H1 (cell line): ENCODE results near the gene ADH1C. TPM values are rescaled to one million over a fixed set of nuclear protein-coding genes. Genes with fewer than 3 reads are reported as not detected.

Experiments
- CTCF ChIA-PET: fragments of 300-600 bp; sonication (Branson Sonifier 250); formaldehyde crosslinking; loops from one replicate; lab custom pipeline; 2021; ENCODE audit not compliant: partially characterized antibody; lab: Charles Lee
- POLR2A ChIA-PET: fragments of 300-600 bp; sonication (Branson Sonifier 250); formaldehyde crosslinking; loops from one replicate; lab custom pipeline; 2021; ENCODE audit warnings: inconsistent platforms; ENCODE audit not compliant: partially characterized antibody; lab: Charles Lee
- DNase-seq, 2 experiments: peaks; one replicate each; pipeline versions ENCODE4 v3.0.0 to v3.0.0-alpha.2; 2010 to 2022; ENCODE audit warnings: low spot score in 2 of 2, low read depth in 1 of 2, mixed read lengths in 1 of 2
- FAIRE-seq: peaks from 2 replicates; lab custom pipeline; 2011; peaks lifted over from hg19 to GRCh38; lab: Jason Lieb, UNC
- H2AFZ ChIP-seq: 2 replicates; pipeline ENCODE4 v1.8.1; 2012; ENCODE audit warnings: low read length, inconsistent platforms
- H2AK5ac ChIP-seq: 2 replicates; pipeline ENCODE4 v1.6.1; 2013; ENCODE audit warnings: low read depth, low read length
- H2BK120ac ChIP-seq: replicated peaks from 2 replicates; pipeline ENCODE3; 2013; ENCODE audit warnings: low read depth, low read length, inconsistent platforms
- H2BK12ac ChIP-seq: 2 replicates; pipeline ENCODE4 v1.6.1; 2013; ENCODE audit warnings: low read depth, low read length
- H2BK15ac ChIP-seq: 2 replicates; pipeline ENCODE4 v1.6.1; 2013; ENCODE audit warnings: low read length
- H2BK20ac ChIP-seq: 2 replicates; pipeline ENCODE4 v1.6.1; 2013; ENCODE audit warnings: low read length
- H2BK5ac ChIP-seq: 2 replicates; pipeline ENCODE4 v1.6.1; 2013; ENCODE audit warnings: low read depth, low read length
- H3K14ac ChIP-seq: 2 replicates; pipeline ENCODE4 v1.6.1; 2013; ENCODE audit warnings: inconsistent platforms; ENCODE audit not compliant: insufficient read length
- H3K18ac ChIP-seq: 2 replicates; pipeline ENCODE4 v1.6.1; 2013; ENCODE audit warnings: low read length; ENCODE audit errors: extremely low read depth
- H3K23ac ChIP-seq: 2 replicates; pipeline ENCODE4 v1.6.1; 2013; ENCODE audit warnings: inconsistent platforms; ENCODE audit not compliant: insufficient read length
- H3K23me2 ChIP-seq: 2 replicates; pipeline ENCODE4 v1.6.1; 2013; ENCODE audit warnings: low read depth, low read length
- H3K27ac ChIP-seq: 2 replicates; pipeline ENCODE4 v1.6.1; 2011; ENCODE audit warnings: low read depth, low read length, inconsistent platforms
- H3K27me3 ChIP-seq, 4 experiments: replicated peaks in 1 of 4; 1 replicate in 1 of 4; 2 replicates in 3 of 4; pipeline versions ENCODE4 v1.6.1 to v1.8.1; 2011 to 2013; ENCODE audit warnings: low read length in 3 of 4, mild to moderate bottlenecking in 3 of 4, inconsistent platforms in 2 of 4, mixed read lengths in 2 of 4, moderate library complexity in 1 of 4; ENCODE audit not compliant: control insufficient read depth in 3 of 4, insufficient read depth in 3 of 4; ENCODE audit errors: extremely low read depth in 1 of 4
- H3K36me3 ChIP-seq, 4 experiments: 2 replicates each; pipeline versions ENCODE4 v1.6.1 to v1.8.1; 2011 to 2013; ENCODE audit warnings: mild to moderate bottlenecking in 4 of 4, low read length in 3 of 4, moderate library complexity in 2 of 4, control low read depth in 1 of 4, inconsistent platforms in 1 of 4; ENCODE audit not compliant: insufficient read depth in 4 of 4, control insufficient read depth in 2 of 4
- H3K4ac ChIP-seq: replicated peaks from 2 replicates; pipeline ENCODE3; 2013; ENCODE audit warnings: low read length, low read depth, mixed read lengths, inconsistent platforms; ENCODE audit not compliant: insufficient read length
- H3K4me1 ChIP-seq, 4 experiments: replicated peaks in 1 of 4; 1 replicate in 1 of 4; 2 replicates in 3 of 4; pipeline versions ENCODE4 v1.6.1 to v1.8.1; 2011 to 2013; ENCODE audit warnings: low read length in 3 of 4, inconsistent platforms in 2 of 4, mixed read lengths in 1 of 4; ENCODE audit not compliant: insufficient read depth in 4 of 4, control insufficient read depth in 3 of 4
- H3K4me2 ChIP-seq, 2 experiments: 2 replicates each; pipeline versions ENCODE4 v1.6.1 to v1.8.1; 2011 to 2013; ENCODE audit warnings: low read depth in 2 of 2, low read length in 2 of 2, control low read depth in 1 of 2, inconsistent platforms in 1 of 2, mild to moderate bottlenecking in 1 of 2; ENCODE audit not compliant: insufficient read depth in 1 of 2
- H3K4me3 ChIP-seq, 4 experiments: fragments of 200-600, 300-600 bp in 1 of 4; sonication (generic), shearing (Covaris generic), sonication (Bioruptor Twin) in 1 of 4; 2 replicates each; pipeline versions ENCODE4 v1.5.1 to v1.8.1; 2011 to 2016; ENCODE audit warnings: low read length in 4 of 4, low read depth in 3 of 4, control low read depth in 2 of 4, inconsistent platforms in 2 of 4, mild to moderate bottlenecking in 2 of 4, mixed read lengths in 1 of 4, moderate library complexity in 1 of 4; ENCODE audit not compliant: insufficient read depth in 2 of 4; ENCODE audit errors: extremely low read depth in 1 of 4
- H3K56ac ChIP-seq: replicated peaks from 2 replicates; pipeline ENCODE3; 2013; ENCODE audit warnings: low read depth, mild to moderate bottlenecking, mixed read lengths, low read length, inconsistent platforms; ENCODE audit not compliant: insufficient read length
- H3K79me1 ChIP-seq: 2 replicates; pipeline ENCODE4 v1.6.1; 2013; ENCODE audit warnings: low read depth, low read length, control low read depth
- H3K79me2 ChIP-seq, 2 experiments: 2 replicates each; pipeline versions ENCODE4 v1.6.1 to v1.8.1; 2012 to 2013; ENCODE audit warnings: low read length in 2 of 2, mild to moderate bottlenecking in 2 of 2, inconsistent platforms in 1 of 2; ENCODE audit not compliant: insufficient read depth in 2 of 2, control insufficient read depth in 1 of 2
- H3K9ac ChIP-seq, 4 experiments: replicated peaks in 1 of 4; 1 replicate in 1 of 4; 2 replicates in 3 of 4; pipeline versions ENCODE4 v1.6.1 to v1.8.1; 2011 to 2013; ENCODE audit warnings: low read depth in 3 of 4, low read length in 3 of 4, control low read depth in 2 of 4, mild to moderate bottlenecking in 2 of 4, moderate library complexity in 2 of 4, inconsistent platforms in 1 of 4; ENCODE audit errors: extremely low read depth in 1 of 4
- H3K9me3 ChIP-seq, 2 experiments: 2 replicates each; pipeline versions ENCODE4 v1.6.1 to v1.8.1; 2012 to 2013; ENCODE audit warnings: mild to moderate bottlenecking in 2 of 2, moderate library complexity in 2 of 2, control low read depth in 1 of 2, inconsistent platforms in 1 of 2, low read depth in 1 of 2, low read length in 1 of 2, mixed read lengths in 1 of 2; ENCODE audit not compliant: insufficient read depth in 2 of 2
- H4K20me1 ChIP-seq, 2 experiments: replicated peaks in 1 of 2; 2 replicates each; pipeline versions ENCODE3 to v1.8.1; 2011 to 2013; ENCODE audit warnings: inconsistent platforms in 2 of 2, low read length in 2 of 2, mild to moderate bottlenecking in 1 of 2; ENCODE audit not compliant: insufficient read depth in 2 of 2, control insufficient read depth in 1 of 2
- H4K5ac ChIP-seq: 2 replicates; pipeline ENCODE4 v1.6.1; 2013; ENCODE audit warnings: low read length, low read depth, mixed read lengths, inconsistent platforms; ENCODE audit not compliant: insufficient read length
- H4K8ac ChIP-seq: 2 replicates; pipeline ENCODE4 v1.8.0; 2013; ENCODE audit warnings: mild to moderate bottlenecking, moderate library complexity, low read length, inconsistent platforms; ENCODE audit not compliant: insufficient read depth; ENCODE audit errors: extremely low read depth
- H4K91ac ChIP-seq: replicated peaks from 2 replicates; pipeline ENCODE3; 2013; ENCODE audit warnings: low read length, mixed read lengths, inconsistent platforms; ENCODE audit not compliant: insufficient read length
- BCL11A ChIP-seq, 2 experiments: IDR thresholded peaks; one replicate each; pipeline ENCODE4 v1.6.1; 2011; ENCODE audit warnings: low read depth in 2 of 2, low read length in 2 of 2, mild to moderate bottlenecking in 2 of 2
- CTBP2 ChIP-seq: IDR thresholded peaks from 2 replicates; pipeline ENCODE4 v1.7.0; 2011; ENCODE audit warnings: borderline replicate concordance, mild to moderate bottlenecking, moderate library complexity, mixed read lengths, low read length; ENCODE audit not compliant: insufficient read depth, insufficient read length
- EZH2 ChIP-seq: fragments of 200-600 bp; sonication (generic); IDR thresholded peaks from 2 replicates; pipeline ENCODE4 v1.7.1; 2012; ENCODE audit warnings: low read depth, mild to moderate bottlenecking, moderate library complexity, low read length, inconsistent platforms; ENCODE audit not compliant: severe bottlenecking
- SIX5 ChIP-seq: IDR thresholded peaks from 2 replicates; pipeline ENCODE4 v1.6.1; 2011; ENCODE audit warnings: mild to moderate bottlenecking, low read depth, low read length
- SP2 ChIP-seq: IDR thresholded peaks from 2 replicates; pipeline ENCODE4 v1.6.1; 2012; ENCODE audit warnings: mild to moderate bottlenecking, low read length, inconsistent platforms
- TAF7 ChIP-seq: optimal IDR thresholded peaks from 2 replicates; pipeline ENCODE3; 2011; ENCODE audit warnings: low read depth, mild to moderate bottlenecking, inconsistent platforms, low read length, moderate library complexity, borderline replicate concordance
- TEAD4 ChIP-seq: IDR thresholded peaks from 2 replicates; pipeline ENCODE4 v1.6.1; 2012; ENCODE audit warnings: low read depth, low read length, inconsistent platforms, mixed read lengths
- YY1 ChIP-seq: IDR thresholded peaks from 2 replicates; pipeline ENCODE4 v1.6.1; 2011; ENCODE audit warnings: low read depth, mild to moderate bottlenecking, low read length
- polyA plus RNA-seq, 7 experiments: library from polyadenylated mRNA; depleted of rRNA in 3 of 7; stranded (reverse) in 5 of 7; unstranded in 2 of 7; fragments of >200 nt in 5 of 7; fragments of 200-250 nt in 2 of 7; gene quantifications; 1 replicate in 5 of 7; 2 replicates in 1 of 7; 4 replicates in 1 of 7; pipeline versions ENCODE4 v1.2.1 to v1.2.3, GENCODE V29; 2011 to 2013; ENCODE audit warnings: missing spikeins in 2 of 7, mixed read lengths in 2 of 7
- total RNA-seq: library from RNA; stranded (reverse); fragmentation: NEBNext Ultra II Directional; extraction: Animal tissue kit (Norgen Biotek cat#: 25700); gene quantifications from 2 replicates; pipeline ENCODE4 v1.2.1, GENCODE V29; 2021
- TF ChIP-seq, protein P1 (sequence below): IDR thresholded peaks from 2 replicates; pipeline ENCODE4 v1.6.1; 2012; ENCODE audit warnings: inconsistent platforms

Gene ADH1C
- total and polyA plus RNA-seq, 2 of the 8 experiments (the other 6 are each of a cell fraction or from before 2014, with no cell fraction given): not detected

GRCh38 chr4:99349338-99349737 is 3.2 kb downstream of the ADH1C start:
- POLR2A ChIA-PET: no interaction called here
- TF ChIP-seq CTBP2 (no peak), TAF7 (no peak), EZH2 (no peak), BCL11A (IDR thresholded peaks at IDR 0.05; ENCODE audit: low read depth in 2 of 2, low read length in 2 of 2) (no peak), YY1 (no peak), SP2 (no peak), TEAD4 (no peak), SIX5 (no peak)
- TF ChIP-seq, protein P1, sequence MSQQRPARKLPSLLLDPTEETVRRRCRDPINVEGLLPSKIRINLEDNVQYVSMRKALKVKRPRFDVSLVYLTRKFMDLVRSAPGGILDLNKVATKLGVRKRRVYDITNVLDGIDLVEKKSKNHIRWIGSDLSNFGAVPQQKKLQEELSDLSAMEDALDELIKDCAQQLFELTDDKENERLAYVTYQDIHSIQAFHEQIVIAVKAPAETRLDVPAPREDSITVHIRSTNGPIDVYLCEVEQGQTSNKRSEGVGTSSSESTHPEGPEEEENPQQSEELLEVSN: no peak
- H3K18ac ChIP-seq: no peak overlapping the region
- H4K20me1 ChIP-seq: no peaks in the 10 kb centered on the region
- H2BK15ac ChIP-seq: no peak overlapping the region
- H3K27ac ChIP-seq: no peak overlapping the region
- H3K9ac ChIP-seq: no peak overlapping the region
- no peak overlapping the region for H2BK5ac ChIP-seq
- H3K4me2 ChIP-seq: no peak overlapping the region
- no peaks in the 10 kb centered on the region for H3K27me3 ChIP-seq
- no peak overlapping the region for H3K4me3 ChIP-seq
- no peak overlapping the region for H2AK5ac ChIP-seq
- no peak overlapping the region for H4K91ac ChIP-seq
- FAIRE-seq (no peak), DNase-seq (no peak)
- H4K5ac ChIP-seq: no peak overlapping the region
- no peaks in the 10 kb centered on the region for H3K9me3 ChIP-seq
- no peaks in the 10 kb centered on the region for H3K4me1 ChIP-seq
- H3K23ac ChIP-seq: no peak overlapping the region
- no peak overlapping the region for H4K8ac ChIP-seq
- H2AFZ ChIP-seq: no peak overlapping the region
- H3K79me2 ChIP-seq: no peaks in the 10 kb centered on the region
- H2BK12ac ChIP-seq: no peak overlapping the region
- H3K14ac ChIP-seq: no peak overlapping the region
- H3K56ac ChIP-seq: no peak overlapping the region
- no peak overlapping the region for H3K4ac ChIP-seq
- no peaks in the 10 kb centered on the region for H3K36me3 ChIP-seq
- no peak overlapping the region for H2BK120ac ChIP-seq
- CTCF ChIA-PET: interaction anchor here (0.9 kb wide), 1 partner anchor 43 kb away, joined by 3 read pairs; no protein-coding TSS in a partner anchor
- no peaks in the 10 kb centered on the region for H3K79me1 ChIP-seq
- H2BK20ac ChIP-seq: no peak overlapping the region
- H3K23me2 ChIP-seq: no peaks in the 10 kb centered on the region
